Fibroblast of skin of abdomen (primary cell): ENCODE data around the gene SPNS3.

Experiments
- DNase-seq: peaks from one replicate; pipeline ENCODE4 v3.0.0-alpha.2; 2013

Gene SPNS3

DNA sequence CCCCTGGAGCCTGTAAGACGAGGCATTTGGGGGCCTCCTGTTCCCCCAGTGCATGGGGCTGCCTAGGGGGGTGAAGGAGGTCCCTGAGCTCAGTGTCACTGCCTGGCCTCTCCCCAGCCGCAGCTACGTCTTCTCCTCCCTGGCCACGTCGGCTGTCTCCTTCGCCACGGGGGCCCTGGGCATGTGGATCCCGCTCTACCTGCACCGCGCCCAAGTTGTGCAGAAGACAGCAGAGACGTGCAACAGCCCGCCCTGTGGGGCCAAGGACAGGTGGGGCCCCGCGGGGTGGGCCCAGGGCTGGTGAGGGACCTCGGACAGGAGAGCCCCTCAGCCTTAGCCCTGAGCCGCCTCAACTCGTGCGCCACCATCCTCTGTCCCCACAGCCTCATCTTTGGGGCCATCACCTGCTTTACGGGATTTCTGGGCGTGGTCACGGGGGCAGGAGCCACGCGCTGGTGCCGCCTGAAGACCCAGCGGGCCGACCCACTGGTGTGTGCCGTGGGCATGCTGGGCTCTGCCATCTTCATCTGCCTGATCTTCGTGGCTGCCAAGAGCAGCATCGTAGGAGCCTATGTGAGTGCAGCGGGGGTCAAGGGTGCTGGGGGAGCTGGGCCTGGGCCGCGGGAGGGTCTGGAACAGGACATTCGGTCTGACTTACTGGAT, 99.3 kb downstream of the SPNS3 start:
- DNase-seq: no peak

GRCh38 chr17:4533523-4534504, 100.1 kb downstream of the SPNS3 start:
- no peak for DNase-seq

- no peak for DNase-seq
Measured at GRCh38 chr17:4534515-4534914, 100.8 kb downstream of the SPNS3 start.

GRCh38 chr17:4534928-4535666, 101.4 kb downstream of the SPNS3 start:
- DNase-seq: no peak

DNA sequence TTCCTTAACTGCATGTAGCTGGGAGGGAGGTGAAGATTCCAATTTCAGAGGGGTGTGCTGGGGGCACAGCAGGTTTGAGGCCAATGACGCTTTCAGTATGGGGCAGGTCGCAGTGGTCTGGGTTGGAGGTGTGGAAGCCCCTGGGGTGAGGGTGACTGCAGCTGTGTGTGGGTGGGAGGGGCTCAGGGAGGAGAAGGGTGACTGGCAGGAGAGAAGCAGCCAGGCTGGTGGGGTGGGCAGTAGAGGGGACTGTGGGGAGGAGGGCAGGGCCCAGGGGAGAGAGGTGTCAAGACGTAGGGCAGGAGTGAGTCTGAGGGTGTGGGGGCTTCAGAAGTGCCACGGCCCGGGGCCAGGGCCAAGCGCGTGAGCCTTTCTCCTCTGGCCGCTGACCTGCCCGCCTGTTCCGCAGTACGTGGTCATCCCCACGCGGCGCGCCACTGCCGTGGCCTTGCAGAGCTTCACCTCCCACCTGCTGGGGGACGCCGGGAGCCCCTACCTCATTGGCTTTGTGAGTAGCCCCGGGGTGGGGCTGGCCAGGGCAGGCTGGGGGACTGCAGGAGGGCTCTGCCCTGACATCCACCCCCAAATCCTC, 102.0 kb downstream of the SPNS3 start:
- no peak for DNase-seq

GRCh38 chr17:4536259-4536741, 102.6 kb downstream of the SPNS3 start:
- DNase-seq: peak; percentile 13

- DNase-seq: peak; percentile 14
Measured at GRCh38 chr17:4536742-4537411, 103.1 kb downstream of the SPNS3 start.
